22Rv1 (cell line): Measurements from ENCODE around the gene ALX3.

Experiments used
- ZFX ChIP-seq: fragments of 450-650 bp; IDR thresholded peaks from 2 replicates; pipeline ENCODE4 v1.6.1; 2017; ENCODE audit warnings: antibody characterized with exemption, borderline replicate concordance
- TF ChIP-seq, protein P1 (sequence below): fragments of 450-650 bp; IDR thresholded peaks from 2 replicates; pipeline ENCODE4 v1.5.1; 2017; ENCODE audit warnings: mild to moderate bottlenecking

DNA sequence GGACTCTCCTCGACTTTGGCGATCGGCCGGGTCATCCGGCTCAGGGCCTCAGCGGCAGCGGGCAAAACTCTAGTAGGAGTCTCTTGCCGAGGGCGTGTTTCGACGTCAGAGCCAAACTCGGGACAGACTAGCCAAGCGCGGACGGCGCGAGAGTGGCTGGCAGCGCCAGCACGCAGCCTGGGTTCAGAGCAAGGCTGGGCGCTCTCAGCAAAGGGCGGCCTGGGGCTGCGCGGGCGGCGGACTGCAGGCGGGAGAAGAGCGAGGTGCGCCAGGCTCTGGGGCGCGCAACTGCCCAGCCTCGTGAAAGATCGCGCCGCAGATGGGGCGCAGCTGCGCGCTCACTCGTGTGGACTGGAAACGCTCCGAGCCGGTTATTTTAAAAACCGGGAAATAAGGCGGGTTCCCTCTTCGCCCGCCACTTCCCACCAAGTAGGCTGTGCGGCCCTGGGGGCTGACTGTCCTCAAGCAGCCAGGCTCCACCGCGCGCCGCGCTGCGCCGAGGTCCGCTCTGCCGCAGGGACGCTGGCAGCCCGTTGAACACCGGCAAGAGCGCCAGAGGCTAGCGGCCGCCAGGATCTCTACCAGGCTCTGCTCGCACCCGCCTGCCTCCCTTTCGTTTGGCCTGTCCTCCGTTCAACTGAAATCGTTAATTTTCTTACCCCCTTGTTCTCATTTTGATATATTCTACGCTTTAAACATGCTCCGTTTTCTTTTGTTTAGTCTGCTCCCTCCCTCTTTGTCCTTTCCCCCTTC is 2.4 kb downstream of the ALX3 start:
- TF ChIP-seq, protein P1, sequence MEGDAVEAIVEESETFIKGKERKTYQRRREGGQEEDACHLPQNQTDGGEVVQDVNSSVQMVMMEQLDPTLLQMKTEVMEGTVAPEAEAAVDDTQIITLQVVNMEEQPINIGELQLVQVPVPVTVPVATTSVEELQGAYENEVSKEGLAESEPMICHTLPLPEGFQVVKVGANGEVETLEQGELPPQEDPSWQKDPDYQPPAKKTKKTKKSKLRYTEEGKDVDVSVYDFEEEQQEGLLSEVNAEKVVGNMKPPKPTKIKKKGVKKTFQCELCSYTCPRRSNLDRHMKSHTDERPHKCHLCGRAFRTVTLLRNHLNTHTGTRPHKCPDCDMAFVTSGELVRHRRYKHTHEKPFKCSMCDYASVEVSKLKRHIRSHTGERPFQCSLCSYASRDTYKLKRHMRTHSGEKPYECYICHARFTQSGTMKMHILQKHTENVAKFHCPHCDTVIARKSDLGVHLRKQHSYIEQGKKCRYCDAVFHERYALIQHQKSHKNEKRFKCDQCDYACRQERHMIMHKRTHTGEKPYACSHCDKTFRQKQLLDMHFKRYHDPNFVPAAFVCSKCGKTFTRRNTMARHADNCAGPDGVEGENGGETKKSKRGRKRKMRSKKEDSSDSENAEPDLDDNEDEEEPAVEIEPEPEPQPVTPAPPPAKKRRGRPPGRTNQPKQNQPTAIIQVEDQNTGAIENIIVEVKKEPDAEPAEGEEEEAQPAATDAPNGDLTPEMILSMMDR = no peak
- no peak for TF ChIP-seq ZFX
